ENCODE measurements around the gene ENGASE. TPM values are rescaled to one million over a fixed set of nuclear protein-coding genes. Genes with fewer than 3 reads are reported as not detected.
A peak's percentile ranks its signal among the peaks of the same experiment; 100 is the strongest.

ENGASE gene
- 29.5 and 69.8 TPM in 2 replicates for total RNA-seq
- 48.8 and 56.1 TPM in 2 replicates for polyA plus RNA-seq

GRCh38 chr17:79074649-79075445 is at the start of gene ENGASE:
TSS of gene ENGASE (plus strand) at chr17:79074824. CDS start at chr17:79074945, 121 bp downstream.
- peak within 1 kb of the TSS; percentile 82 for H3K27ac ChIP-seq
- peaks cover 4% of the 10 kb centered on the region for H3K36me3 ChIP-seq
- TF ChIP-seq CTCF (IDR thresholded peaks at IDR 0.05; ENCODE audit: low read depth, low read length), result no peak
- no peaks in the 10 kb centered on the region for H3K27me3 ChIP-seq
- no peaks in the 10 kb centered on the region for H3K9me3 ChIP-seq (ENCODE audit: low read depth)
- peak; percentile 96 to 98 for DNase-seq (ENCODE audit: low read depth in 1 of 2, low spot score in 1 of 2)
- H3K4me1 ChIP-seq (ENCODE audit: low read depth), result no peaks in the 10 kb centered on the region
- H3K4me3 ChIP-seq, result peak within 1 kb of the TSS; percentile 96

GRCh38 chr17:79024901-79025737 is 49.5 kb upstream of the ENGASE start:
- H3K27ac ChIP-seq, result no peak overlapping the region
- H3K36me3 ChIP-seq, result no peaks in the 10 kb centered on the region
- TF ChIP-seq CTCF (IDR thresholded peaks at IDR 0.05; ENCODE audit: low read depth, low read length), result no peak
- H3K4me1 ChIP-seq (ENCODE audit: low read depth), result peaks cover 46% of the 10 kb centered on the region
- peak overlapping the region; percentile 42 for H3K4me3 ChIP-seq
- no peaks in the 10 kb centered on the region for H3K9me3 ChIP-seq (ENCODE audit: low read depth)
- peaks cover 21% of the 10 kb centered on the region for H3K27me3 ChIP-seq
- DNase-seq (ENCODE audit: low read depth in 1 of 2, low spot score in 1 of 2), result peak; percentile 48 to 49

- Histone ChIP-seq H3K27ac (peak overlapping the region; percentile 61), H3K4me3 (no peak overlapping the region), H3K27me3 (peaks cover 21% of the 10 kb centered on the region), H3K36me3 (no peaks in the 10 kb centered on the region), H3K4me1 (ENCODE audit: low read depth) (peaks cover 41% of the 10 kb centered on the region), H3K9me3 (ENCODE audit: low read depth) (no peaks in the 10 kb centered on the region)
- DNase-seq (ENCODE audit: low read depth in 1 of 2, low spot score in 1 of 2), result peak in 1 of 2 donors; percentile 85
- TF ChIP-seq CTCF (IDR thresholded peaks at IDR 0.05; ENCODE audit: low read depth, low read length), result no peak
Observed at GRCh38 chr17:79026376-79027273, 48.0 kb upstream of the ENGASE start.

- Histone ChIP-seq H3K4me1 (ENCODE audit: low read depth) (peaks cover 41% of the 10 kb centered on the region), H3K27me3 (peaks cover 21% of the 10 kb centered on the region), H3K27ac (peak overlapping the region; percentile 61), H3K9me3 (ENCODE audit: low read depth) (no peaks in the 10 kb centered on the region), H3K4me3 (no peak overlapping the region), H3K36me3 (no peaks in the 10 kb centered on the region)
- DNase-seq (ENCODE audit: low read depth in 1 of 2, low spot score in 1 of 2), result peak in 1 of 2 donors; percentile 77
- TF ChIP-seq CTCF (IDR thresholded peaks at IDR 0.05; ENCODE audit: low read depth, low read length), result no peak
Observed at GRCh38 chr17:79027274-79027924, 47.2 kb upstream of the ENGASE start.

All from cardiac muscle cell (in vitro differentiated cells and primary cell).